ENCODE measurements around the gene UBXN10. TPM values are rescaled to one million over a fixed set of nuclear protein-coding genes. Genes with fewer than 3 reads are reported as not detected.

Gene UBXN10
- total and polyA plus RNA-seq, 4 experiments from 2014 or later: 0.06 to 0.78 (median 0.39) TPM

- CTCF ChIA-PET (ENCODE audit: partially characterized antibody): interaction anchor here (0.8 to 2.0 kb wide), 7 partner anchors 8 to 261 kb away, joined by 3 to 7 read pairs (median 3); no protein-coding TSS in a partner anchor
- no peak overlapping the region for H3K4me3 ChIP-seq (ENCODE audit: low read length in 2 of 2)
- no peaks in the 10 kb centered on the region for H3K27me3 ChIP-seq (ENCODE audit: insufficient read depth, low read length)
- no peak overlapping the region for H3K27ac ChIP-seq (ENCODE audit: low read depth, low read length)
- Mint-ChIP-seq H3K27ac (no peak overlapping the region), H3K36me3 (no peaks in the 10 kb centered on the region), H3K4me1 (no peaks in the 10 kb centered on the region), H3K9me3 (peaks cover 0 to 2% (median 0%) of the 10 kb centered on the region in 8 donors), H3K27me3 (peaks cover 17 to 36% of the 10 kb centered on the region in 2 donors), H3K4me3 (no peak overlapping the region)
- no peaks in the 10 kb centered on the region for H3K36me3 ChIP-seq (ENCODE audit: insufficient read depth, low read length)
- no peaks in the 10 kb centered on the region for H3K9me3 ChIP-seq (ENCODE audit: control insufficient read depth in 1 of 2, low read length in 2 of 2)
- intact Hi-C loops (cut with micrococcal nuclease): loop anchor here (1.0 kb wide), 1 partner anchor 259 kb away; no protein-coding TSS in a partner anchor
- H3K4me1 ChIP-seq (ENCODE audit: insufficient read depth, low read length): no peaks in the 10 kb centered on the region
- no peak for DNase-seq
- POLR2A ChIA-PET (ENCODE audit: partially characterized antibody): no interaction called here
These were observed 48.0 kb downstream of the UBXN10 start for GRCh38 chr1:20233866-20234265.

- Mint-ChIP-seq H3K9me3 (peaks cover 0 to 2% (median 0%) of the 10 kb centered on the region in 8 donors), H3K27ac (no peak overlapping the region), H3K4me1 (no peaks in the 10 kb centered on the region), H3K27me3 (peaks cover 19 to 35% of the 10 kb centered on the region in 2 donors), H3K4me3 (no peak overlapping the region), H3K36me3 (no peaks in the 10 kb centered on the region)
- POLR2A ChIA-PET (ENCODE audit: partially characterized antibody): no interaction called here
- Histone ChIP-seq H3K27me3 (ENCODE audit: insufficient read depth, low read length) (no peaks in the 10 kb centered on the region), H3K36me3 (ENCODE audit: insufficient read depth, low read length) (no peaks in the 10 kb centered on the region), H3K27ac (ENCODE audit: low read depth, low read length) (no peak overlapping the region), H3K9me3 (ENCODE audit: control insufficient read depth in 1 of 2, low read length in 2 of 2) (no peaks in the 10 kb centered on the region), H3K4me3 (ENCODE audit: low read length in 2 of 2) (no peak overlapping the region), H3K4me1 (ENCODE audit: insufficient read depth, low read length) (no peaks in the 10 kb centered on the region)
- CTCF ChIA-PET (ENCODE audit: partially characterized antibody): interaction anchor here (1.0 to 2.0 kb wide), 4 partner anchors 13 to 260 kb away, joined by 3 to 7 read pairs (median 4); no protein-coding TSS in a partner anchor
- intact Hi-C loops (cut with micrococcal nuclease): no loop called here
- DNase-seq: no peak
These were observed 49.1 kb downstream of the UBXN10 start for GRCh38 chr1:20234788-20235535.

GRCh38 chr1:20237646-20238045 is 51.8 kb downstream of the UBXN10 start:
- Histone ChIP-seq H3K4me1 (ENCODE audit: insufficient read depth, low read length) (no peaks in the 10 kb centered on the region), H3K27me3 (ENCODE audit: insufficient read depth, low read length) (no peaks in the 10 kb centered on the region), H3K9me3 (ENCODE audit: control insufficient read depth in 1 of 2, low read length in 2 of 2) (no peaks in the 10 kb centered on the region), H3K27ac (ENCODE audit: low read depth, low read length) (no peak overlapping the region), H3K36me3 (ENCODE audit: insufficient read depth, low read length) (no peaks in the 10 kb centered on the region), H3K4me3 (ENCODE audit: low read length in 2 of 2) (no peak overlapping the region)
- Mint-ChIP-seq H3K27me3 (peaks cover 25 to 48% of the 10 kb centered on the region in 2 donors), H3K4me3 (no peak overlapping the region), H3K4me1 (no peaks in the 10 kb centered on the region), H3K9me3 (no peaks in the 10 kb centered on the region), H3K27ac (no peak overlapping the region), H3K36me3 (no peaks in the 10 kb centered on the region)
- POLR2A ChIA-PET (ENCODE audit: partially characterized antibody): no interaction called here
- CTCF ChIA-PET (ENCODE audit: partially characterized antibody): interaction anchor here (1.0 to 1.1 kb wide), 2 partner anchors 18 to 25 kb away, joined by 3 to 5 read pairs; no protein-coding TSS in a partner anchor
- intact Hi-C loops (cut with micrococcal nuclease): no loop called here
- DNase-seq: no peak

GRCh38 chr1:20240012-20240411 is 54.1 kb downstream of the UBXN10 start:
- H3K36me3 Mint-ChIP-seq: no peaks in the 10 kb centered on the region
- ChIA-PET POLR2A (ENCODE audit: partially characterized antibody) (no interaction called here), CTCF (ENCODE audit: partially characterized antibody) (interaction anchor here (0.7 kb wide), 1 partner anchor 27 kb away, joined by 3 read pairs; no protein-coding TSS in a partner anchor)
- H3K27me3 Mint-ChIP-seq: peaks cover 10 to 39% of the 10 kb centered on the region in 2 donors
- no peaks in the 10 kb centered on the region for H3K27me3 ChIP-seq (ENCODE audit: insufficient read depth, low read length)
- intact Hi-C loops (cut with micrococcal nuclease): no loop called here
- no peaks in the 10 kb centered on the region for H3K4me1 Mint-ChIP-seq
- no peak overlapping the region for H3K4me3 Mint-ChIP-seq
- no peaks in the 10 kb centered on the region for H3K36me3 ChIP-seq (ENCODE audit: insufficient read depth, low read length)
- no peak overlapping the region for H3K27ac ChIP-seq (ENCODE audit: low read depth, low read length)
- H3K27ac Mint-ChIP-seq: no peak overlapping the region
- no peak overlapping the region for H3K4me3 ChIP-seq (ENCODE audit: low read length in 2 of 2)
- H3K4me1 ChIP-seq (ENCODE audit: insufficient read depth, low read length): no peaks in the 10 kb centered on the region
- H3K9me3 Mint-ChIP-seq: no peaks in the 10 kb centered on the region
- no peaks in the 10 kb centered on the region for H3K9me3 ChIP-seq (ENCODE audit: control insufficient read depth in 1 of 2, low read length in 2 of 2)
- DNase-seq: no peak

GRCh38 chr1:20242890-20243479 is 57.1 kb downstream of the UBXN10 start:
- CTCF ChIA-PET (ENCODE audit: partially characterized antibody): interaction anchor here (1.2 kb wide), 1 partner anchor 10 kb away, joined by 3 read pairs; no protein-coding TSS in a partner anchor
- peaks cover 0 to 6% (median 0%) of the 10 kb centered on the region in 4 donors for H3K4me1 Mint-ChIP-seq

More at GRCh38 chr1:20242890-20243479, 57.1 kb downstream of the UBXN10 start:
- no peak for DNase-seq
- Mint-ChIP-seq H3K4me3 (no peak overlapping the region), H3K36me3 (no peaks in the 10 kb centered on the region), H3K27ac (no peak overlapping the region), H3K27me3 (peaks cover 10 to 22% of the 10 kb centered on the region in 2 donors), H3K9me3 (peaks cover 0 to 2% (median 0%) of the 10 kb centered on the region in 8 donors)
- no peaks in the 10 kb centered on the region for H3K27me3 ChIP-seq (ENCODE audit: insufficient read depth, low read length)
- POLR2A ChIA-PET (ENCODE audit: partially characterized antibody): no interaction called here
- intact Hi-C loops (cut with micrococcal nuclease): no loop called here
- H3K4me3 ChIP-seq (ENCODE audit: low read length in 2 of 2): no peak overlapping the region
- no peaks in the 10 kb centered on the region for H3K9me3 ChIP-seq (ENCODE audit: control insufficient read depth in 1 of 2, low read length in 2 of 2)
- H3K36me3 ChIP-seq (ENCODE audit: insufficient read depth, low read length): no peaks in the 10 kb centered on the region
- H3K4me1 ChIP-seq (ENCODE audit: insufficient read depth, low read length): no peaks in the 10 kb centered on the region
- no peak overlapping the region for H3K27ac ChIP-seq (ENCODE audit: low read depth, low read length)

Other genes starting within 250 kb of the UBXN10 start
- gene PLA2G2A, start 206.5 kb upstream of the UBXN10 start, total RNA-seq: not detected
- not detected for gene PLA2G2A, start 206.5 kb upstream of the UBXN10 start, polyA plus RNA-seq
- gene PLA2G5, start 115.9 kb upstream of the UBXN10 start, total RNA-seq: not detected
- not detected for gene PLA2G5, start 115.9 kb upstream of the UBXN10 start, polyA plus RNA-seq
- gene PLA2G2D, start 66.6 kb upstream of the UBXN10 start, total RNA-seq: not detected
- under 1 TPM in 1 of 2 donors, not detected in 1; 0.29 TPM for gene PLA2G2D, start 66.6 kb upstream of the UBXN10 start, polyA plus RNA-seq
- gene PLA2G2F, start 46.8 kb upstream of the UBXN10 start, total RNA-seq: not detected
- not detected for gene PLA2G2F, start 46.8 kb upstream of the UBXN10 start, polyA plus RNA-seq
- gene PLA2G2C, start 422 bp downstream of the UBXN10 start, total RNA-seq: not detected
- not detected for gene PLA2G2C, start 422 bp downstream of the UBXN10 start, polyA plus RNA-seq
- under 1 TPM in 1 of 2 experiments, not detected in 1; 0.17 TPM for gene VWA5B1, start 104.8 kb downstream of the UBXN10 start, total RNA-seq
- gene VWA5B1, start 104.8 kb downstream of the UBXN10 start, polyA plus RNA-seq: under 1 TPM in 1 of 2 donors, not detected in 1; 0.11 TPM

All from CD4-positive, alpha-beta memory T cell (primary cell).